Peyer's patch (tissue), 4 donors: ENCODE measurements around the gene TYW1.

Experiments used
- POLR2A ChIP-seq, 2 donors: fragments of 450-650 bp; IDR thresholded peaks; one replicate each; pipeline ENCODE4 v1.5.1; 2017; ENCODE audit warnings: antibody characterized with exemption in 2 of 2, mild to moderate bottlenecking in 2 of 2, moderate library complexity in 2 of 2
- TF ChIP-seq, protein P1 (sequence below), 6 experiments: fragments of 450-650 bp in 4 of 6; fragments of 200-600 bp in 2 of 6; sonication (generic) in 1 of 6; IDR thresholded peaks; one replicate each; pipeline ENCODE4 v1.5.1; 2017 to 2019; ENCODE audit warnings: antibody characterized with exemption in 6 of 6, mild to moderate bottlenecking in 3 of 6, moderate library complexity in 1 of 6

- TF ChIP-seq, protein P1, sequence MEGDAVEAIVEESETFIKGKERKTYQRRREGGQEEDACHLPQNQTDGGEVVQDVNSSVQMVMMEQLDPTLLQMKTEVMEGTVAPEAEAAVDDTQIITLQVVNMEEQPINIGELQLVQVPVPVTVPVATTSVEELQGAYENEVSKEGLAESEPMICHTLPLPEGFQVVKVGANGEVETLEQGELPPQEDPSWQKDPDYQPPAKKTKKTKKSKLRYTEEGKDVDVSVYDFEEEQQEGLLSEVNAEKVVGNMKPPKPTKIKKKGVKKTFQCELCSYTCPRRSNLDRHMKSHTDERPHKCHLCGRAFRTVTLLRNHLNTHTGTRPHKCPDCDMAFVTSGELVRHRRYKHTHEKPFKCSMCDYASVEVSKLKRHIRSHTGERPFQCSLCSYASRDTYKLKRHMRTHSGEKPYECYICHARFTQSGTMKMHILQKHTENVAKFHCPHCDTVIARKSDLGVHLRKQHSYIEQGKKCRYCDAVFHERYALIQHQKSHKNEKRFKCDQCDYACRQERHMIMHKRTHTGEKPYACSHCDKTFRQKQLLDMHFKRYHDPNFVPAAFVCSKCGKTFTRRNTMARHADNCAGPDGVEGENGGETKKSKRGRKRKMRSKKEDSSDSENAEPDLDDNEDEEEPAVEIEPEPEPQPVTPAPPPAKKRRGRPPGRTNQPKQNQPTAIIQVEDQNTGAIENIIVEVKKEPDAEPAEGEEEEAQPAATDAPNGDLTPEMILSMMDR (IDR thresholded peaks at IDR 0.05): no peak
- TF ChIP-seq POLR2A (IDR thresholded peaks at IDR 0.05): no peak
Measured at GRCh38 chr7:67210567-67210966, 213.9 kb downstream of the TYW1 start.
